GM19324 (cell line): ENCODE measurements around the gene BTNL9.
"Not testable (repeated sequence)": the region's sequence is repeated elsewhere in the genome, so short reads cannot be mapped to it uniquely, and the experiment has no call there.

Experiments
- ATAC-seq: cut with Tn5 transposase; IDR thresholded peaks from one replicate; pipeline ENCODE4 v1.9.1; 2021; ENCODE audit warnings: mild to moderate bottlenecking, moderate library complexity; ENCODE audit not compliant: unreplicated experiment, low FRiP score

The BTNL9 gene

GRCh38 chr5:181059297-181060230, 19.5 kb downstream of the BTNL9 start:
- no peak for ATAC-seq

- ATAC-seq: no peak
Observed at GRCh38 chr5:181060231-181060590, 20.1 kb downstream of the BTNL9 start.

- no peak for ATAC-seq
Observed at GRCh38 chr5:181060924-181061323, 20.9 kb downstream of the BTNL9 start.

- ATAC-seq: no peak
Observed at GRCh38 chr5:181061645-181062044, 21.6 kb downstream of the BTNL9 start.

GRCh38 chr5:181062631-181063030, 22.6 kb downstream of the BTNL9 start:
- ATAC-seq: no peak

- no peak for ATAC-seq
Observed at GRCh38 chr5:181063514-181063913, 23.4 kb downstream of the BTNL9 start.

- no peak for ATAC-seq
Observed at GRCh38 chr5:181064987-181065386, 24.9 kb downstream of the BTNL9 start.

- no peak for ATAC-seq
Observed at GRCh38 chr5:181069767-181070491, 29.9 kb downstream of the BTNL9 start.

GRCh38 chr5:181070523-181070922, 30.5 kb downstream of the BTNL9 start:
- no peak for ATAC-seq

GRCh38 chr5:181071257-181071656, 31.2 kb downstream of the BTNL9 start:
- no peak for ATAC-seq

GRCh38 chr5:181076920-181077319, 36.9 kb downstream of the BTNL9 start:
- no peak for ATAC-seq

- no peak for ATAC-seq
Observed at GRCh38 chr5:181081989-181082388, 41.9 kb downstream of the BTNL9 start.

- no peak for ATAC-seq
Observed at GRCh38 chr5:181084621-181085195, 44.6 kb downstream of the BTNL9 start.

- ATAC-seq: no peak
Observed at GRCh38 chr5:181086026-181086883, 46.2 kb downstream of the BTNL9 start.

- ATAC-seq: no peak
Observed at GRCh38 chr5:181086884-181087205, 46.8 kb downstream of the BTNL9 start.

GRCh38 chr5:181087309-181087708, 47.2 kb downstream of the BTNL9 start:
- ATAC-seq: no peak

GRCh38 chr5:181088289-181088688, 48.2 kb downstream of the BTNL9 start:
- no peak for ATAC-seq

GRCh38 chr5:181092428-181092827, 52.4 kb downstream of the BTNL9 start:
- no peak for ATAC-seq

GRCh38 chr5:181095162-181095561, 55.1 kb downstream of the BTNL9 start:
- ATAC-seq: not testable (repeated sequence)

- not testable (repeated sequence) for ATAC-seq
Observed at GRCh38 chr5:181096721-181097382, 56.8 kb downstream of the BTNL9 start.
